Measurements from ENCODE around the gene CPNE7.

Gene CPNE7

GRCh38 chr16:89642574-89642973, 67.0 kb downstream of the CPNE7 start:
- Histone ChIP-seq H3K4me2 (ENCODE audit: low read length) (no peak overlapping the region), H3K4me1 (peaks cover 5% of the 10 kb centered on the region), H3K79me2 (peaks cover 3% of the 10 kb centered on the region), H3K36me3 (ENCODE audit: control insufficient read depth, insufficient read depth, low read length) (no peaks in the 10 kb centered on the region), H3K27ac (no peak overlapping the region), H3K27me3 (ENCODE audit: control insufficient read depth, insufficient read depth, low read length) (no peaks in the 10 kb centered on the region), H2AFZ (no peak overlapping the region), H3K9me3 (ENCODE audit: control insufficient read depth, low read length) (no peaks in the 10 kb centered on the region), H3K4me3 (ENCODE audit: low read depth, low read length) (no peak overlapping the region), H3K9ac (no peak overlapping the region)
- no peak for TF ChIP-seq CTCF (IDR thresholded peaks at IDR 0.05)

- no peaks in the 10 kb centered on the region for H3K27me3 ChIP-seq (ENCODE audit: control insufficient read depth, insufficient read depth, low read length)
- no peaks in the 10 kb centered on the region for H3K36me3 ChIP-seq (ENCODE audit: control insufficient read depth, insufficient read depth, low read length)
- H3K9me3 ChIP-seq (ENCODE audit: control insufficient read depth, low read length) = no peaks in the 10 kb centered on the region
- peaks cover 3% of the 10 kb centered on the region for H3K79me2 ChIP-seq
- H2AFZ ChIP-seq = no peak overlapping the region
- TF ChIP-seq CTCF (IDR thresholded peaks at IDR 0.05) = no peak
- H3K4me2 ChIP-seq (ENCODE audit: low read length) = no peak overlapping the region
- H3K9ac ChIP-seq = no peak overlapping the region
- no peak overlapping the region for H3K4me3 ChIP-seq (ENCODE audit: low read depth, low read length)
- no peak overlapping the region for H3K27ac ChIP-seq
- H3K4me1 ChIP-seq = peaks cover 5% of the 10 kb centered on the region
Measured at GRCh38 chr16:89643769-89644300, 68.3 kb downstream of the CPNE7 start.

GRCh38 chr16:89645122-89645521, 69.6 kb downstream of the CPNE7 start:
- no peaks in the 10 kb centered on the region for H3K36me3 ChIP-seq (ENCODE audit: control insufficient read depth, insufficient read depth, low read length)
- H3K27me3 ChIP-seq (ENCODE audit: control insufficient read depth, insufficient read depth, low read length) = no peaks in the 10 kb centered on the region
- H3K9ac ChIP-seq = no peak overlapping the region
- H2AFZ ChIP-seq = no peak overlapping the region
- H3K79me2 ChIP-seq = peaks cover 3% of the 10 kb centered on the region
- no peak for TF ChIP-seq CTCF (IDR thresholded peaks at IDR 0.05)
- no peak overlapping the region for H3K27ac ChIP-seq
- H3K4me3 ChIP-seq (ENCODE audit: low read depth, low read length) = no peak overlapping the region
- no peak overlapping the region for H3K4me2 ChIP-seq (ENCODE audit: low read length)
- no peaks in the 10 kb centered on the region for H3K9me3 ChIP-seq (ENCODE audit: control insufficient read depth, low read length)
- H3K4me1 ChIP-seq = peaks cover 5% of the 10 kb centered on the region

- Histone ChIP-seq H3K36me3 (ENCODE audit: control insufficient read depth, insufficient read depth, low read length) (no peaks in the 10 kb centered on the region), H3K4me3 (ENCODE audit: low read depth, low read length) (no peak overlapping the region), H3K9ac (no peak overlapping the region), H3K9me3 (ENCODE audit: control insufficient read depth, low read length) (no peaks in the 10 kb centered on the region), H3K27me3 (ENCODE audit: control insufficient read depth, insufficient read depth, low read length) (no peaks in the 10 kb centered on the region), H3K27ac (no peak overlapping the region), H3K4me2 (ENCODE audit: low read length) (no peak overlapping the region), H3K4me1 (no peaks in the 10 kb centered on the region), H3K79me2 (peaks cover 3% of the 10 kb centered on the region), H2AFZ (no peak overlapping the region)
- no peak for TF ChIP-seq CTCF (IDR thresholded peaks at IDR 0.05)
Measured at GRCh38 chr16:89646270-89646669, 70.7 kb downstream of the CPNE7 start.
